Activated CD4-positive, alpha-beta T cell treated with anti-CD3 and anti-CD28 coated beads for 1 hour (primary cell): ENCODE results near the gene MLLT6.

Source experiments
- DNase-seq: peaks from one replicate; pipeline ENCODE4 v3.0.0-alpha.2; 2020

MLLT6 gene

GRCh38 chr17:38729368-38729885 lies 24.4 kb downstream of the MLLT6 start:
- DNase-seq: no peak

GRCh38 chr17:38729886-38730525 lies 24.9 kb downstream of the MLLT6 start, which contains the start of gene CISD3:
CISD3 (plus strand) TSS chr17:38730341; CDS start chr17:38730359, 18 bp downstream.
- DNase-seq: peak; percentile 77

GRCh38 chr17:38730526-38731379 lies 25.7 kb downstream of the MLLT6 start:
- no peak for DNase-seq

- no peak for DNase-seq
Measured at GRCh38 chr17:38731526-38732294, 26.6 kb downstream of the MLLT6 start.

- no peak for DNase-seq
Measured at GRCh38 chr17:38732376-38733281, 27.6 kb downstream of the MLLT6 start.

GRCh38 chr17:38733282-38733981 lies 28.4 kb downstream of the MLLT6 start:
- no peak for DNase-seq

GRCh38 chr17:38733982-38734973 lies 29.2 kb downstream of the MLLT6 start:
- no peak for DNase-seq

- peak; percentile 66 for DNase-seq
Measured at GRCh38 chr17:38735161-38735997, 30.3 kb downstream of the MLLT6 start.

- DNase-seq: no peak
Measured at GRCh38 chr17:38738007-38738662, 33.1 kb downstream of the MLLT6 start.

GRCh38 chr17:38738686-38739085 lies 33.6 kb downstream of the MLLT6 start:
- DNase-seq: no peak

- DNase-seq: no peak
Measured at GRCh38 chr17:38739305-38739704, 34.2 kb downstream of the MLLT6 start.

- no peak for DNase-seq
Measured at GRCh38 chr17:38740044-38740443, 35.0 kb downstream of the MLLT6 start.

GRCh38 chr17:38740806-38741205 lies 35.7 kb downstream of the MLLT6 start:
- DNase-seq: no peak

- DNase-seq: no peak
Measured at GRCh38 chr17:38741461-38741860, 36.4 kb downstream of the MLLT6 start.

GRCh38 chr17:38741921-38742410 lies 36.9 kb downstream of the MLLT6 start:
- no peak for DNase-seq

- no peak for DNase-seq
Measured at GRCh38 chr17:38742411-38743308, 37.6 kb downstream of the MLLT6 start.

GRCh38 chr17:38743556-38744171 lies 38.6 kb downstream of the MLLT6 start:
- DNase-seq: no peak
